Measurements from ENCODE around the gene VAT1L. TPM values are rescaled to one million over a fixed set of nuclear protein-coding genes. Genes with fewer than 3 reads are reported as not detected.

VAT1L gene
- polyA plus RNA-seq, 3 donors from 2014 or later = not detected

- no peaks in the 10 kb centered on the region for H3K36me3 Mint-ChIP-seq
- H3K9me3 Mint-ChIP-seq = no peaks in the 10 kb centered on the region
- no peak for DNase-seq
- no peaks in the 10 kb centered on the region for H3K4me1 Mint-ChIP-seq
- H3K27ac Mint-ChIP-seq = no peak overlapping the region
- no peaks in the 10 kb centered on the region for H3K27me3 Mint-ChIP-seq (ENCODE audit: low read depth in 3 of 3)
- H3K4me3 Mint-ChIP-seq = no peak overlapping the region
Observed at GRCh38 chr16:77877712-77878347, 89.5 kb downstream of the VAT1L start.

- no peak for DNase-seq
- Mint-ChIP-seq H3K4me3 (no peak overlapping the region), H3K4me1 (no peaks in the 10 kb centered on the region), H3K27ac (no peak overlapping the region), H3K9me3 (no peaks in the 10 kb centered on the region), H3K27me3 (ENCODE audit: low read depth in 3 of 3) (peaks cover 0 to 3% (median 3%) of the 10 kb centered on the region in 3 donors), H3K36me3 (no peaks in the 10 kb centered on the region)
Observed at GRCh38 chr16:77881355-77882030, 93.1 kb downstream of the VAT1L start.

GRCh38 chr16:77882358-77882757 lies 94.0 kb downstream of the VAT1L start:
- Mint-ChIP-seq H3K4me1 (no peaks in the 10 kb centered on the region), H3K36me3 (no peaks in the 10 kb centered on the region), H3K9me3 (no peaks in the 10 kb centered on the region), H3K27ac (no peak overlapping the region), H3K4me3 (no peak overlapping the region), H3K27me3 (ENCODE audit: low read depth in 3 of 3) (peaks cover 1 to 7% (median 3%) of the 10 kb centered on the region in 3 donors)
- DNase-seq = no peak

GRCh38 chr16:77885571-77886295 lies 97.4 kb downstream of the VAT1L start:
- DNase-seq = no peak
- H3K27ac Mint-ChIP-seq = no peak overlapping the region
- no peaks in the 10 kb centered on the region for H3K4me1 Mint-ChIP-seq
- H3K9me3 Mint-ChIP-seq = peaks cover 0 to 2% (median 0%) of the 10 kb centered on the region in 6 donors
- H3K4me3 Mint-ChIP-seq = no peak overlapping the region
- H3K36me3 Mint-ChIP-seq = no peaks in the 10 kb centered on the region
- peaks cover 5 to 9% (median 5%) of the 10 kb centered on the region in 3 donors for H3K27me3 Mint-ChIP-seq (ENCODE audit: low read depth in 3 of 3)

GRCh38 chr16:77888871-77889270 lies 100.5 kb downstream of the VAT1L start:
- Mint-ChIP-seq H3K27me3 (ENCODE audit: low read depth in 3 of 3) (peaks cover 4 to 9% (median 5%) of the 10 kb centered on the region in 3 donors), H3K4me3 (no peak overlapping the region), H3K4me1 (no peaks in the 10 kb centered on the region), H3K9me3 (peaks cover 0 to 2% (median 0%) of the 10 kb centered on the region in 6 donors), H3K27ac (no peak overlapping the region), H3K36me3 (no peaks in the 10 kb centered on the region)
- DNase-seq = no peak

GRCh38 chr16:77890075-77890474 lies 101.7 kb downstream of the VAT1L start:
- Mint-ChIP-seq H3K27ac (no peak overlapping the region), H3K4me1 (no peaks in the 10 kb centered on the region), H3K27me3 (ENCODE audit: low read depth in 3 of 3) (peaks cover 4 to 10% (median 5%) of the 10 kb centered on the region in 3 donors), H3K36me3 (no peaks in the 10 kb centered on the region), H3K9me3 (peaks cover 0 to 2% (median 0%) of the 10 kb centered on the region in 6 donors), H3K4me3 (no peak overlapping the region)
- no peak for DNase-seq

- peaks cover 1 to 7% (median 5%) of the 10 kb centered on the region in 3 donors for H3K27me3 Mint-ChIP-seq (ENCODE audit: low read depth in 3 of 3)
- peaks cover 0 to 2% (median 0%) of the 10 kb centered on the region in 6 donors for H3K9me3 Mint-ChIP-seq
- DNase-seq = no peak
- no peak overlapping the region for H3K27ac Mint-ChIP-seq
- H3K4me1 Mint-ChIP-seq = no peaks in the 10 kb centered on the region
- H3K36me3 Mint-ChIP-seq = no peaks in the 10 kb centered on the region
- H3K4me3 Mint-ChIP-seq = no peak overlapping the region
Observed at GRCh38 chr16:77894162-77894561, 105.8 kb downstream of the VAT1L start.

GRCh38 chr16:77895962-77896361 lies 107.6 kb downstream of the VAT1L start:
- H3K27ac Mint-ChIP-seq = no peak overlapping the region
- no peak overlapping the region for H3K4me3 Mint-ChIP-seq
- no peaks in the 10 kb centered on the region for H3K36me3 Mint-ChIP-seq
- peaks cover 3 to 9% (median 5%) of the 10 kb centered on the region in 3 donors for H3K27me3 Mint-ChIP-seq (ENCODE audit: low read depth in 3 of 3)
- DNase-seq = no peak
- no peaks in the 10 kb centered on the region for H3K9me3 Mint-ChIP-seq
- no peaks in the 10 kb centered on the region for H3K4me1 Mint-ChIP-seq

GRCh38 chr16:77896415-77897128 lies 108.2 kb downstream of the VAT1L start:
- peaks cover 3 to 9% (median 5%) of the 10 kb centered on the region in 3 donors for H3K27me3 Mint-ChIP-seq (ENCODE audit: low read depth in 3 of 3)
- no peaks in the 10 kb centered on the region for H3K9me3 Mint-ChIP-seq
- H3K36me3 Mint-ChIP-seq = no peaks in the 10 kb centered on the region
- DNase-seq = no peak
- H3K27ac Mint-ChIP-seq = no peak overlapping the region
- no peaks in the 10 kb centered on the region for H3K4me1 Mint-ChIP-seq
- H3K4me3 Mint-ChIP-seq = no peak overlapping the region

- no peaks in the 10 kb centered on the region for H3K4me1 Mint-ChIP-seq
- no peaks in the 10 kb centered on the region for H3K9me3 Mint-ChIP-seq
- no peaks in the 10 kb centered on the region for H3K36me3 Mint-ChIP-seq
- DNase-seq = no peak
- H3K4me3 Mint-ChIP-seq = no peak overlapping the region
- H3K27ac Mint-ChIP-seq = no peak overlapping the region
- peaks cover 3 to 7% (median 5%) of the 10 kb centered on the region in 3 donors for H3K27me3 Mint-ChIP-seq (ENCODE audit: low read depth in 3 of 3)
Observed at GRCh38 chr16:77897129-77897437, 108.7 kb downstream of the VAT1L start.

GRCh38 chr16:77897831-77898605 lies 109.7 kb downstream of the VAT1L start:
- Mint-ChIP-seq H3K27me3 (ENCODE audit: low read depth in 3 of 3) (peaks cover 3 to 8% (median 6%) of the 10 kb centered on the region in 3 donors), H3K4me1 (no peaks in the 10 kb centered on the region), H3K27ac (no peak overlapping the region), H3K9me3 (no peaks in the 10 kb centered on the region), H3K4me3 (no peak overlapping the region), H3K36me3 (no peaks in the 10 kb centered on the region)
- DNase-seq = no peak

GRCh38 chr16:77898671-77899211 lies 110.4 kb downstream of the VAT1L start:
- DNase-seq = no peak
- Mint-ChIP-seq H3K27ac (no peak overlapping the region), H3K27me3 (ENCODE audit: low read depth in 3 of 3) (peaks cover 3 to 10% (median 6%) of the 10 kb centered on the region in 3 donors), H3K9me3 (no peaks in the 10 kb centered on the region), H3K4me3 (no peak overlapping the region), H3K4me1 (no peaks in the 10 kb centered on the region), H3K36me3 (no peaks in the 10 kb centered on the region)

- Mint-ChIP-seq H3K4me1 (no peaks in the 10 kb centered on the region), H3K27me3 (ENCODE audit: low read depth in 3 of 3) (peaks cover 3 to 6% (median 6%) of the 10 kb centered on the region in 3 donors), H3K36me3 (no peaks in the 10 kb centered on the region), H3K9me3 (no peaks in the 10 kb centered on the region), H3K27ac (no peak overlapping the region), H3K4me3 (no peak overlapping the region)
- DNase-seq = no peak
Observed at GRCh38 chr16:77899416-77899815, 111.1 kb downstream of the VAT1L start.
